Activated B cell treated with CpG ODN at 0.5 μM for 24 hours (primary cell): Measurements from ENCODE around the gene CDC16. TPM values are rescaled to one million over a fixed set of nuclear protein-coding genes. Genes with fewer than 3 reads are reported as not detected.

ENCODE experiments used
- ATAC-seq: fragments of 200-7000 bp; cut with Tn5 transposase; one replicate; pipeline ENCODE4 v1.10.0; 2021; ENCODE audit warnings: low read depth, mild to moderate bottlenecking, moderate library complexity
- CTCF ChIA-PET: fragments of 350-600 bp; sonication (Branson Sonifier 250); formaldehyde crosslinking; loops from one replicate; lab custom pipeline; 2021; ENCODE audit warnings: antibody characterized with exemption; lab: Charles Lee
- POLR2A ChIA-PET: fragments of 350-600 bp; sonication (Branson Sonifier 250); formaldehyde crosslinking; loops from one replicate; lab custom pipeline; 2021; ENCODE audit warnings: antibody characterized with exemption; lab: Charles Lee
- DNase-seq: peaks from one replicate; pipeline ENCODE4 v3.0.0; 2022
- H3K27ac Mint-ChIP-seq: one replicate; pipeline ENCODE4 v1.8.0; 2020; ENCODE audit warnings: mixed read lengths
- H3K27me3 Mint-ChIP-seq: one replicate; pipeline ENCODE4 v1.8.0; 2021; ENCODE audit warnings: mixed read lengths
- H3K36me3 Mint-ChIP-seq: one replicate; pipeline ENCODE4 v1.8.0; 2021; ENCODE audit warnings: low read depth, mixed read lengths
- H3K4me1 Mint-ChIP-seq: one replicate; pipeline ENCODE4 v1.8.0; 2021; ENCODE audit warnings: mixed read lengths
- H3K4me3 Mint-ChIP-seq: one replicate; pipeline ENCODE4 v1.8.0; 2020; ENCODE audit warnings: mild to moderate bottlenecking, mixed read lengths
- H3K9me3 Mint-ChIP-seq: one replicate; pipeline ENCODE4 v1.8.0; 2020; ENCODE audit warnings: mixed read lengths
- CTCF ChIP-seq: fragments of 200-600 bp; IDR thresholded peaks from one replicate; pipeline ENCODE4 v1.8.0; 2022; ENCODE audit warnings: antibody characterized with exemption, mild to moderate bottlenecking
- intact Hi-C: fragments of 100-400 bp; cut with micrococcal nuclease; formaldehyde crosslinking; loops from one replicate; pipeline ENCODE4 v1.15.1; 2024
- total RNA-seq: library from RNA; stranded (reverse); gene quantifications from 2 replicates; pipeline ENCODE4 v1.2.3, GENCODE V29; 2022

The CDC16 gene
- total RNA-seq, 1 donor from 2014 or later = 98.0 TPM

DNA sequence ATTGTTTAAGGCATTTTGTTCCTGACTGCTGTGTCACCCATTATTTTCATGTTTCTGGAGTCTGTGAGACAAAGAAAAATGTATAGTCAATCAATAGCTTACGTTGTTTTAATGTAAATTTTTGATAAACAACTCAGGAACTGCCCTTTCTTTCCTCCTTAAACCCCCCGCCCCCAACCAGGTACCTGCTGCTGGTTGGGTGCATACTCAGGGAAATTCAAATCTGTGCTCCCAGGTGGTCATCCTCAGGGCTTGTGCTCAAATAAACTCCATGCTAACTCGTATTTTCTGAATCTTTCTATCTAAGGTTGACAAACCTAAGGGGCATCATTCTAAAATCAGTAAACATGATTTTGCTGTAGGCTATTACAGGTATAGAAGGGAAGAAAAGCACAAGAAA, 4.1 kb upstream of the CDC16 start:
- Mint-ChIP-seq H3K4me1 (peaks cover 18% of the 10 kb centered on the region), H3K4me3 (no peak overlapping the region), H3K27ac (no peak overlapping the region), H3K9me3 (no peaks in the 10 kb centered on the region), H3K36me3 (peaks cover 4% of the 10 kb centered on the region), H3K27me3 (peaks cover 14% of the 10 kb centered on the region)
- intact Hi-C loops = no loop called here
- DNase-seq = no peak
- ATAC-seq = no peak
- CTCF ChIA-PET = no interaction called here
- no peak for TF ChIP-seq CTCF
- POLR2A ChIA-PET = no interaction called here

DNA sequence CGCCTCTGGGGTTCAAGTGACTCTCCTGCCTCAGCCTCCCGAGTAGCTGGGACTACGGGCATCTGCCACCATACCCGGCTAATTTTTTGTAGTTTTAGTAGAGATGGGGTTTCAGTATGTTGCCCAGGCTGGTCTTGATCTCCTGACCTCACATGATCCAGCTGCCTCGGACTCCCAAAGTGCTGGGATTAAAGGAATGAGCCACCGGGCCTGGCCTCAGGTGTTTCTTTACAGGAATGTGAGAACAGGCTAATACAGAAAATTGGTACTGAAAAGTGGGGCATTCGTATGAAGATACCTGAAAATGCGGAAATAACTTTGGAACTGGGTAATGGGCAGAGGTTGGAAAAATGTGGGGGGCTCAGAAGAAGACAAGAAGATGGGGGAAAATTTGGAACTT, 2.8 kb upstream of the CDC16 start:
- Mint-ChIP-seq H3K4me1 (peaks cover 21% of the 10 kb centered on the region), H3K27me3 (peaks cover 13% of the 10 kb centered on the region), H3K4me3 (no peak overlapping the region), H3K9me3 (no peaks in the 10 kb centered on the region), H3K27ac (no peak overlapping the region), H3K36me3 (peaks cover 8% of the 10 kb centered on the region)
- ChIA-PET POLR2A (interaction anchor here (0.6 kb wide), 1 partner anchor 207 kb away, joined by 3 read pairs; no protein-coding TSS in a partner anchor), CTCF (no interaction called here)
- DNase-seq (no peak), ATAC-seq (no peak)
- no peak for TF ChIP-seq CTCF
- intact Hi-C loops = no loop called here

- ATAC-seq (no peak), DNase-seq (no peak)
- TF ChIP-seq CTCF = no peak
- Mint-ChIP-seq H3K27ac (peak overlapping the region; percentile 88), H3K36me3 (peaks cover 27% of the 10 kb centered on the region), H3K27me3 (peaks cover 11% of the 10 kb centered on the region), H3K4me1 (peaks cover 22% of the 10 kb centered on the region), H3K9me3 (no peaks in the 10 kb centered on the region), H3K4me3 (peak overlapping the region; percentile 86)
- ChIA-PET CTCF (no interaction called here), POLR2A (no interaction called here)
- intact Hi-C loops = loop anchor here (2.0 kb wide), 3 partner anchors 105 to 417 kb away; no protein-coding TSS in a partner anchor
Observed at GRCh38 chr13:114234266-114234644, 442 bp upstream of the CDC16 start.

- TF ChIP-seq CTCF = no peak
- peaks cover 22% of the 10 kb centered on the region for H3K4me1 Mint-ChIP-seq
- POLR2A ChIA-PET = interaction anchor here (0.7 to 1.6 kb wide), 3 partner anchors 44 to 170 kb away, joined by 3 to 4 read pairs (median 4); partner anchors contain the start of gene UPF3A
- no peaks in the 10 kb centered on the region for H3K9me3 Mint-ChIP-seq
- DNase-seq (no peak), ATAC-seq (no peak)
- peak overlapping the region; percentile 59 for H3K27ac Mint-ChIP-seq
- H3K36me3 Mint-ChIP-seq = peaks cover 39% of the 10 kb centered on the region
- H3K27me3 Mint-ChIP-seq = peaks cover 2% of the 10 kb centered on the region
- peak overlapping the region; percentile 86 for H3K4me3 Mint-ChIP-seq
- CTCF ChIA-PET = no interaction called here
- intact Hi-C loops = loop anchor here (1.0 to 5.0 kb wide), 6 partner anchors 46 to 1293 kb away; partner anchors contain the start of genes CHAMP1 and UPF3A
Observed at GRCh38 chr13:114235697-114236096, 1.0 kb downstream of the CDC16 start.

DNA sequence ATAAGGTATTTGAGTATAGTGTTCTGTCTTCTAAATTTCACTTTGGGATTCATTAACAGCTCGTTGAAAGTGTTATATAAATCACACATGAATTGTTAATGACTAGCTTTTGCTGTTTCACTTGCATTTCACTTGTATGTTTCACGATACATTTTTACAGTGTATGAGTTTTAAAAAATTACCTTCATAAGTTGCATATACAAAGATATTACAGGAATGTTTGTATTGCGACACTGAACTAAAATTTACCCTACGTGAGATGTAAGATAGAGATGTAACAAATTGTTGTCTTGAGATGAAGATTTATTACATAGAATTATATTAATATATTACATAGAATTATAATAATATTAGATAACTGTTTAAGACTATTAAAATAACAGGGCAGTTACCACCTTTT, 1.5 kb downstream of the CDC16 start:
- ATAC-seq (no peak), DNase-seq (no peak)
- ChIA-PET POLR2A (interaction anchor here (1.6 kb wide), 1 partner anchor 170 kb away, joined by 3 read pairs; no protein-coding TSS in a partner anchor), CTCF (interaction anchor here (1.0 to 1.3 kb wide), 2 partner anchors 9 to 22 kb away, joined by 3 read pairs; no protein-coding TSS in a partner anchor)
- Mint-ChIP-seq H3K27me3 (no peaks in the 10 kb centered on the region), H3K36me3 (peaks cover 43% of the 10 kb centered on the region), H3K4me3 (peak overlapping the region; percentile 86), H3K4me1 (peaks cover 22% of the 10 kb centered on the region), H3K27ac (no peak overlapping the region), H3K9me3 (no peaks in the 10 kb centered on the region)
- intact Hi-C loops = loop anchor here (5.0 kb wide), 1 partner anchor 1294 kb away; no protein-coding TSS in a partner anchor
- TF ChIP-seq CTCF = no peak
